A549 (cell line): Measurements from ENCODE around the gene TNPO3. TPM values are rescaled to one million over a fixed set of nuclear protein-coding genes. Genes with fewer than 3 reads are reported as not detected.

Source experiments
- ATAC-seq, 2 experiments: fragments of 200-7000 bp in 1 of 2; fragments of >200 bp in 1 of 2; cut with Nextera tagmentation in 1 of 2; cut with Tn5 transposase in 1 of 2; 3 replicates each; pipeline versions ENCODE4 v1.8.0 to v1.9.1; 2018 to 2020; ENCODE audit warnings: mild to moderate bottlenecking in 1 of 2, moderate library complexity in 1 of 2
- CTCF ChIA-PET: fragments of 300-600 bp; sonication (Branson Sonifier 250); formaldehyde crosslinking; extraction: SDS; loops from one replicate; lab custom pipeline; 2021; ENCODE audit warnings: antibody characterized with exemption, inconsistent platforms; lab: Yijun Ruan, JAX
- POLR2A ChIA-PET: fragments of 350-600 bp; formaldehyde crosslinking; extraction: SDS; loops from one replicate; lab custom pipeline; 2021; ENCODE audit warnings: antibody characterized with exemption, inconsistent platforms; lab: Yijun Ruan, JAX
- DNase-seq, 2 experiments: peaks; one replicate each; pipeline versions ENCODE4 v3.0.0 to v3.0.0-alpha.2; 2011 to 2016; ENCODE audit warnings: low read depth in 1 of 2, low spot score in 1 of 2
- FAIRE-seq: peaks from 2 replicates; lab custom pipeline; 2011; peaks lifted over from hg19 to GRCh38; lab: Jason Lieb, UNC
- H3K27ac ChIP-seq, 2 experiments: fragments of >200 bp; sonication (Bioruptor Twin); formaldehyde crosslinking; 3 replicates each; pipeline ENCODE4 v1.5.1; 2016 to 2017
- H3K4me1 ChIP-seq: fragments of >200 bp; sonication (Bioruptor Twin); formaldehyde crosslinking; 3 replicates; pipeline ENCODE4 v1.6.1; 2016
- H3K4me2 ChIP-seq: fragments of >200 bp; sonication (Bioruptor Twin); formaldehyde crosslinking; 3 replicates; pipeline ENCODE4 v1.6.1; 2016
- H3K4me3 ChIP-seq: fragments of >200 bp; sonication (Bioruptor Twin); formaldehyde crosslinking; 3 replicates; pipeline ENCODE4 v1.5.1; 2016
- H3K9me3 ChIP-seq: fragments of >200 bp; sonication (Bioruptor Twin); formaldehyde crosslinking; 3 replicates; pipeline ENCODE4 v1.6.1; 2016
- BHLHE40 ChIP-seq: IDR thresholded peaks from 2 replicates; pipeline ENCODE4 v1.6.1; 2012; ENCODE audit warnings: low read depth, low read length, inconsistent platforms
- CBX2 ChIP-seq: fragments of 200-600 bp; sonication (generic); IDR thresholded peaks from 2 replicates; pipeline ENCODE4 v1.6.1; 2016; ENCODE audit warnings: low read depth, mild to moderate bottlenecking, borderline replicate concordance
- CBX8 ChIP-seq: fragments of 200-600 bp; sonication (generic); IDR thresholded peaks from 2 replicates; pipeline ENCODE4 v1.6.1; 2016
- CEBPB ChIP-seq, 2 experiments: fragments of >200 bp in 1 of 2; sonication (Bioruptor Twin) in 1 of 2; formaldehyde crosslinking in 1 of 2; IDR thresholded peaks; 2 replicates each; pipeline ENCODE4 v1.6.1; 2012 to 2016
- CTCF ChIP-seq: fragments of >200 bp; sonication (Bioruptor Twin); formaldehyde crosslinking; IDR thresholded peaks from 3 replicates; pipeline ENCODE4 v1.5.1; 2016
- ELK1 ChIP-seq: fragments of 150-350 bp; IDR thresholded peaks from 2 replicates; pipeline ENCODE4 v1.6.1; 2014; ENCODE audit warnings: low read depth, mild to moderate bottlenecking, low read length
- FOSB ChIP-seq: fragments of 250-450 bp; sonication (Bioruptor Pico); IDR thresholded peaks from 2 replicates; pipeline ENCODE4 v1.5.0; 2020; ENCODE audit warnings: mild to moderate bottlenecking, moderate library complexity
- HMGXB4 ChIP-seq: fragments of 250-450 bp; sonication (Bioruptor Pico); IDR thresholded peaks from 2 replicates; pipeline ENCODE4 v1.5.0; 2021; ENCODE audit warnings: mild to moderate bottlenecking, moderate library complexity, borderline replicate concordance
- JUNB ChIP-seq: fragments of >200 bp; sonication (Bioruptor Twin); formaldehyde crosslinking; IDR thresholded peaks from 2 replicates; pipeline ENCODE4 v1.6.1; 2016
- KDM5A ChIP-seq: fragments of 200-600 bp; sonication (generic); IDR thresholded peaks from 2 replicates; pipeline ENCODE4 v1.6.1; 2016; ENCODE audit warnings: antibody characterized with exemption, mild to moderate bottlenecking
- MAX ChIP-seq: IDR thresholded peaks from 2 replicates; pipeline ENCODE4 v1.6.1; 2012
- PBX3 ChIP-seq: IDR thresholded peaks from 2 replicates; pipeline ENCODE4 v1.6.1; 2012
- PHF8 ChIP-seq: fragments of 200-600 bp; sonication (generic); IDR thresholded peaks from 2 replicates; pipeline ENCODE4 v1.6.1; 2016; ENCODE audit warnings: low read depth, mild to moderate bottlenecking, antibody characterized with exemption, moderate library complexity, borderline replicate concordance
- POLR2A ChIP-seq: IDR thresholded peaks from 2 replicates; pipeline ENCODE4 v1.6.1; 2012; ENCODE audit warnings: mild to moderate bottlenecking, low read length
- POLR2AphosphoS2 ChIP-seq: conservative IDR thresholded peaks from 2 replicates; pipeline ENCODE4 v1.6.1; 2012; ENCODE audit warnings: low read length, improper control_type of control experiment, inconsistent platforms
- REST ChIP-seq: fragments of 200-600 bp; sonication (generic); IDR thresholded peaks from 2 replicates; pipeline ENCODE4 v1.6.1; 2016; ENCODE audit warnings: antibody characterized with exemption, mild to moderate bottlenecking, moderate library complexity
- RNF2 ChIP-seq: fragments of 200-600 bp; sonication (generic); IDR thresholded peaks from 2 replicates; pipeline ENCODE4 v1.6.1; 2016; ENCODE audit warnings: low read depth, mild to moderate bottlenecking, antibody characterized with exemption, moderate library complexity, borderline replicate concordance
- SMC3 ChIP-seq: fragments of >200 bp; sonication (Bioruptor Twin); formaldehyde crosslinking; IDR thresholded peaks from 3 replicates; pipeline ENCODE4 v1.6.1; 2018; ENCODE audit warnings: inconsistent platforms
- SREBF2 ChIP-seq: fragments of 450-650 bp; IDR thresholded peaks from 2 replicates; pipeline ENCODE4 v1.6.1; 2014; ENCODE audit warnings: mild to moderate bottlenecking, moderate library complexity
- ZNF302 ChIP-seq: fragments of 250-450 bp; sonication (Bioruptor Pico); IDR thresholded peaks from 2 replicates; pipeline ENCODE4 v1.9.0; 2021; ENCODE audit warnings: inconsistent platforms, mild to moderate bottlenecking, moderate library complexity
- WGBS: methylation state at CpG from one replicate; pipeline ENCODE4 v1.1.6; 2017; ENCODE audit errors: missing lambda C conversion rate; 5-methylcytosine and 5-hydroxymethylcytosine counted together
- polyA plus RNA-seq, 4 experiments: library from polyadenylated mRNA; depleted of rRNA in 3 of 4; stranded (reverse); fragments of >200 nt; fragmentation: RNase III in 1 of 4; extraction: RNeasy Plus Mini Kit Qiagen cat#74134 plus additional on column Dnase treatment in 1 of 4; gene quantifications; 2 replicates in 3 of 4; 3 replicates in 1 of 4; pipeline ENCODE4 v1.2.3, GENCODE V29; 2011 to 2017

Gene TNPO3
- polyA plus RNA-seq, 2 of the 4 experiments (the other 2 are of a cell fraction) = 43.2 to 66.9 TPM

- Histone ChIP-seq H3K4me1 (no peaks in the 10 kb centered on the region), H3K27ac (no peak overlapping the region), H3K9me3 (no peaks in the 10 kb centered on the region), H3K4me2 (no peak overlapping the region), H3K4me3 (no peak overlapping the region)
- no peak for TF ChIP-seq KDM5A
- no peak for TF ChIP-seq PHF8
- TF ChIP-seq MAX = no peak
- no peak for TF ChIP-seq ELK1
- ATAC-seq = no peak
- DNase-seq = no peak
- ChIA-PET CTCF (interaction anchor here (1.2 kb wide), 1 partner anchor 669 kb away, joined by 3 read pairs; no protein-coding TSS in a partner anchor), POLR2A (no interaction called here)
- no peak for FAIRE-seq
- WGBS = 65% methylated on average over 5 of the region's 5 CpGs
Observed at GRCh38 chr7:129094501-129094900, 39.6 kb upstream of the TNPO3 start.

- ATAC-seq = no peak
- no peak for FAIRE-seq
- Histone ChIP-seq H3K27ac (no peak overlapping the region), H3K4me3 (no peak overlapping the region), H3K9me3 (no peaks in the 10 kb centered on the region), H3K4me2 (no peak overlapping the region), H3K4me1 (no peaks in the 10 kb centered on the region)
- DNase-seq = no peak
- TF ChIP-seq POLR2AphosphoS2 = no peak
- TF ChIP-seq RNF2 = no peak
- no peak for TF ChIP-seq CBX2
- TF ChIP-seq JUNB = no peak
- TF ChIP-seq CBX8 = no peak
- no peak for TF ChIP-seq CTCF
- TF ChIP-seq SMC3 = no peak
- TF ChIP-seq PBX3 = no peak
- TF ChIP-seq HMGXB4 (CRISPR knock-in tag) = no peak
- TF ChIP-seq POLR2A = no peak
- no peak for TF ChIP-seq BHLHE40
- TF ChIP-seq FOSB = no peak
- no peak for TF ChIP-seq ZNF302 (CRISPR knock-in tag)
- no peak for TF ChIP-seq SREBF2
- no peak for TF ChIP-seq REST
- TF ChIP-seq CEBPB (IDR thresholded peaks at IDR 0.05) = no peak
- no peak for TF ChIP-seq KDM5A
- WGBS = 75% methylated on average over 1 of the region's 1 CpG
- CTCF ChIA-PET = interaction anchor here (1.2 kb wide), 1 partner anchor 668 kb away, joined by 3 read pairs; no protein-coding TSS in a partner anchor
- POLR2A ChIA-PET = no interaction called here
Observed at GRCh38 chr7:129093867-129094456, 39.1 kb upstream of the TNPO3 start.
